Fibroblast of the aortic adventitia (primary cell): ENCODE data around the gene RPL31. TPM values are rescaled to one million over a fixed set of nuclear protein-coding genes. Genes with fewer than 3 reads are reported as not detected.
"Not testable (repeated sequence)": the region's sequence is repeated elsewhere in the genome, so short reads cannot be mapped to it uniquely, and the experiment has no call there.

Experiments
- DNase-seq: peaks from one replicate; pipeline ENCODE4 v3.0.0-alpha.2; 2010; ENCODE audit warnings: low read depth
- H3K4me3 ChIP-seq: 2 replicates; pipeline ENCODE4 v1.5.1; 2011; ENCODE audit warnings: low read depth, mild to moderate bottlenecking, control low read depth, low read length, moderate library complexity
- total RNA-seq: library from RNA; depleted of rRNA; stranded (reverse); fragments of >200 nt; gene quantifications from 2 replicates; pipeline ENCODE4 v1.2.3, GENCODE V29; 2012; ENCODE audit warnings: low replicate concordance
- TF ChIP-seq, protein P1 (sequence below): IDR thresholded peaks from 2 replicates; pipeline ENCODE4 v1.5.1; 2011; ENCODE audit warnings: mild to moderate bottlenecking, low read length, control low read depth, inconsistent platforms; ENCODE audit not compliant: insufficient read depth

RPL31 gene
- total RNA-seq, 1 donor, result 1,869 TPM

DNA sequence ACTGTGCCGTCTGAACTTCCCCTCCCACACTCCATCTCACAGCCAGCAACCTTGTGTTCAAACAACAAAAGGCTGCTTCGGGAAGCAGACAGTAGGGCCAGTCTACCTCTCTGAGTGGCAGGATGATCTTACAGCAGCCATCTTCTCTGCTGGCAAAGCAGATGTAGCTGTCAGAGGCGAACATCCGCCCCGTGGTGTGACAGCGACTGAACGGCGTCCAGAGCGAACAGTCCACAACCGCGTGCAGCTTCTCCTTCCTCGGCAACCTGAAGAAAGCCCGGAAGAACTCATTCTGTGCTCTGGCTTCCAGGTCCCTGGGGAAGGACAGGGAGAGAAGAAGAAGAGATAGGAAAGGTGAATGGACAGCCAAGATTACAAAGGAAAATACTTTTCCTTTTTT is 38.0 kb downstream of the RPL31 start:
- no peak overlapping the region for H3K4me3 ChIP-seq
- no peak for DNase-seq
- TF ChIP-seq, protein P1, sequence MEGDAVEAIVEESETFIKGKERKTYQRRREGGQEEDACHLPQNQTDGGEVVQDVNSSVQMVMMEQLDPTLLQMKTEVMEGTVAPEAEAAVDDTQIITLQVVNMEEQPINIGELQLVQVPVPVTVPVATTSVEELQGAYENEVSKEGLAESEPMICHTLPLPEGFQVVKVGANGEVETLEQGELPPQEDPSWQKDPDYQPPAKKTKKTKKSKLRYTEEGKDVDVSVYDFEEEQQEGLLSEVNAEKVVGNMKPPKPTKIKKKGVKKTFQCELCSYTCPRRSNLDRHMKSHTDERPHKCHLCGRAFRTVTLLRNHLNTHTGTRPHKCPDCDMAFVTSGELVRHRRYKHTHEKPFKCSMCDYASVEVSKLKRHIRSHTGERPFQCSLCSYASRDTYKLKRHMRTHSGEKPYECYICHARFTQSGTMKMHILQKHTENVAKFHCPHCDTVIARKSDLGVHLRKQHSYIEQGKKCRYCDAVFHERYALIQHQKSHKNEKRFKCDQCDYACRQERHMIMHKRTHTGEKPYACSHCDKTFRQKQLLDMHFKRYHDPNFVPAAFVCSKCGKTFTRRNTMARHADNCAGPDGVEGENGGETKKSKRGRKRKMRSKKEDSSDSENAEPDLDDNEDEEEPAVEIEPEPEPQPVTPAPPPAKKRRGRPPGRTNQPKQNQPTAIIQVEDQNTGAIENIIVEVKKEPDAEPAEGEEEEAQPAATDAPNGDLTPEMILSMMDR, result no peak

DNA sequence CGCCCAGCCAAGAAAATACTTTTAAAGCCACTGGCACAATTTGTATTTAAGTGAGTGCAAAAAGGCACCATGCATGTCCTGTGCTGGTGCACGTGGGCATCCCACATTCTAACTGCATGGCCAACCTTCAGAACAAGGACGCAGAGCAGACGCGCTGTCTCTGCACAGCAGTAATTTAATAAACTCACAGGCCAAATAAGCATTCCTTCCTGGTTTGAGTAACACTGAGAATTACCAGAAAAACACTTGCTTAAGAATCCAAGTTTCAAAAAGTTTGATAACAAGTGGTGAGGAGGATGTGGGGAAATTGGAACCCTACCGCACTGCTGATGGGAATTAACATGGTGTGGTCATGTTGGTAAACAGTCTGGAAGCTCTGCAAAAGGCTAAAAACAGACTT is 38.7 kb downstream of the RPL31 start:
- peak; percentile 71 for DNase-seq

DNA sequence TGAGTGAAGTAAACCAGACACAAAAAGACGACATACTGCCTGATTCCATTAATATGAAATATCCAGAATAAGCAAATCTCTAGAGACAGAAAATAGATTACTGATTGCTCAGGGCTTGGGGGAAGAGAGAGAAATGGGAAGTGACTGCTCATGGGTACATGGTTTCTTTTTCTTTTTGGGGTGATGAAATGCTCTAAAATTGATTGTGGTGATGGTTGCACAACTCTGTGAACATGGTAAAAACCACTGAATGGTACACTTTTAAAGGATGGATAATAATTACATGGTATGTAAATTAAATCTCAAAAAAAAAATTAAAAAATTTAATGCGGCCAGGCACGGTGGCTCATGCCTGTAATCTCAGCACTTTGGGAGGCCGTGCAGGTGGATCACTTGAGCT is 39.3 kb downstream of the RPL31 start:
- DNase-seq, result peak; percentile 62
- TF ChIP-seq, protein P1, result no peak
- no peak overlapping the region for H3K4me3 ChIP-seq

More for the DNA sequence above, 38.7 kb downstream of the RPL31 start:
- TF ChIP-seq, protein P1, result no peak
- H3K4me3 ChIP-seq, result no peak overlapping the region

DNA sequence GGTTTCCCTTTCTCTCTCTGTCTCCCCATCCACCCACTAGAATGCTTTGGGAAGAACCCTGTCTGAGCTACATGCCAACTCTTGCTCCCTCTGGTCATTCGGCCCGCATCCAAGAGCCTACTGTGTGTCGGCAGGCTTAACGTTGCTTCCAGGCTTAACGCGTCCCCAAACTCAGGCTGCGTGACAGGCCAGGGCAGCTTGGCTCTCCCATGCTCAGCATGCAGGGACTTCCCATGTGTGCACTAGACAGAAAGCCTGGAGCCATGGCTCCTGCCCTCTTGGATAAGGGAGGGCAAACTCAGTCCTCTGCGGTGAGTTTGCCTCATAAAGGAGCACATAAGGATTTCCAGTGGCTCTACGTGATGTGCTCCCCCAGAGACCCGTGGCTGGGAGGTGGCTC is 43.2 kb downstream of the RPL31 start:
- DNase-seq, result no peak
- TF ChIP-seq, protein P1, result no peak
- no peak overlapping the region for H3K4me3 ChIP-seq

DNA sequence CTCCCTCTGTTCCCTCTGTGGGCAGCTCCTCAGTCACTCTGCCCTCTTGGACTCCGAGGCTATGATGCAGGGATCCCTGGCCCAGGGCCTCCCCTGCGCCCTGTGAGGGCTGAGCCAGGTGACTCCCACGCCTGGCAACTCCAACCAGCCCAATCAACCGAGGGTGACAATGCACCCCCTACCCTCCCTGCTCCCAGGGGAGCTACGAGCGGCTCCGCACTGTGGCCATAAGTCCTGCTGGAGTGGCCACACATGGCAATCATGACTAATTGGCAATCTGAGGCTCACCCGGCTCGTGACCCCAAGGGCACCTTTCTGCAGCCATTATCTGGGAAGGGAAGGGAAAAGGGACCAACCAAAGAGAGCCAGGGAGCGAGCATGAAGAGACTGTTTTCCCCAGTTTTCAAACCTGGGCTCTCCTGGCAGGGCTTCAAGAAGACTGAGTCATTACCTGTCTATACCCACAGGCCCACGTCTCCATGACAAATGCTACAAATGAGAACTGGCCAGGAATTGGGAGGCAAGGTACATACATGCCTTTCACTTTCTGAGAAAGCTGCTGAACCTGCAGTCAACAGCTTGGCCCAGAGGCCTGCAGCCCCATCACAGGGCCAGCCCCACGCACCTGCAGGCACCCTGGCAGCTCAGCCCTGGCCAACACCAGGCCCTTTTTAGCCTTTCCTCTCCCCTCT is 45.1 kb downstream of the RPL31 start:
- TF ChIP-seq, protein P1, result no peak
- peak; percentile 29 for DNase-seq
- no peak overlapping the region for H3K4me3 ChIP-seq

DNA sequence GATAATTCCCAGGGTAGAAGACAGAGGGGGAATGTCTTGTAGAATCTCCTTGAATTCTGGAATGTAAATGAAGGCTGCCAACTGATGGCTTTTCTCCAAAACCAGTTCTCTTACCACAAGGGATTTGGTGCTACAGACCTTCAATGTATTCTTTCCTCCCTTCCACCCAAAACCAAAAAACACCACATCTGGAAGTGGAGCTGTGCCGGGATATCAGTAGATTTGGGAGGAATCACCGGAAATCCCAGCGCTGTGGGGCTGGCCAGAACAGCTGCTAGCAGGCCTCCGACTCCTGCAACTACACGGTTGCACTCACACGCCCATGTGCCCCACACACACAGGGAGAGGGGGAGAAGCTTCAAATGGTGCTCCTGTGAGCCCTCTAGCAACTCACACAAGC is 45.7 kb downstream of the RPL31 start:
- TF ChIP-seq, protein P1, result no peak
- H3K4me3 ChIP-seq, result no peak overlapping the region
- peak; percentile 78 for DNase-seq

DNA sequence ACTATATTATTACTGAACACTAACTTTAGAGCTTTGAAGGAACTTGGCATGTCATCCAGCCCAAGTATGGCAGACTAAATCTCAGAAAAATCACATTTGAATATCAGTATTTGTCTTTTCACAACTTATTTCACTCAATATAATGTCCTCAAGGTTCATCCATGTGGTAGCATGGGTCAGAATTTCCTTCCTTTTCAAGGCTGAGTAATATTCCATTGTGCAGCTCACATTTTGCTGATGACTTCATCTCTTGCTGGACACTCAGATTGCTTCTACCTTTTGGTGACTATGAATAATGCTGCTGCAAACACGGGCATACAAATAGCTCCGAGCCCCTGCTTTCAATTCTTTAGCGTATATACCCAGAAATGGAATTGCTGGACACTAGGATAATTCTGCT is 46.7 kb downstream of the RPL31 start:
- TF ChIP-seq, protein P1, result no peak
- no peak overlapping the region for H3K4me3 ChIP-seq
- DNase-seq, result no peak

DNA sequence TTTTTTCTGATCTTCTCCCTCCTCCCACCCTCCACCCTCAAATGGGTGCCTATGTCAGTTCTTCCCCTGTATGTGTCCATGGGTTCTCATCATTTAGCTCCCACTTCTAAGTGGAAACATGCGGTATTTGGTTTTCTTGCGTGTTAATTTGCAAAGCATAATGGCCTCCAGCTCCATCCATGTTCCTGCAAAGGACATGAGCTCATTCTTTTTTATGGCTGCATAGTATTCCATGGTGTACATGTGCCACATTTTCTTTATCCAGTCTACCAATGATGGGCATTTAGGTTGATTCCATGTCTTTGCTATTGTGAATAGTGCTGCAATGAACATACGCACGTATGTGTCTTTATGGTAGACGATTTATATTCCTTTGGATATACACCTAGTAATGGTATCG is 48.8 kb downstream of the RPL31 start:
- not testable (repeated sequence) for H3K4me3 ChIP-seq, DNase-seq
